ELR (cell line): ENCODE results near the gene SCYL1.

ENCODE experiments used
- DNase-seq: peaks from one replicate; pipeline ENCODE4 v3.0.0-alpha.2; 2015; ENCODE audit warnings: low read depth

Gene SCYL1

DNA sequence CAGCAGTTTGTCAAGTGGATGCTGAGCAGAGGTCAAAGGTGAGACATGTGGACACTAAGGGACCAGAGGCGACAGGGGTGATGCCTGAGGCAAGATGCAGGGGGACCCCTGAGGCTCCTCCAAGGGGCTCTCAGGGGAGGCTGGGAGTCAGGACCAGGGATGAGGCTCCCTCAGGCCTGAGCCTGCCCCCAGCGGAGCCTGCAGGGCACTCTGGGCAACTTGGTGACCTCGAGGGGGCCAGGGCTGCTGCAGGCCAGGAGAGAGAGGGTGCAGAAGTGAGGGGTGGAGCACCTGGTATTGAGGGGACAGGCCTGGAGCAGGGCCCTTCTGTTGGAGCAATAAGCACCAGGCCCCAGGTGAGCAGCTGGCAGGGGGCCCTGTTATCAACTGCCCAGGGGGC is 57.0 kb downstream of the SCYL1 start:
- no peak for DNase-seq

DNA sequence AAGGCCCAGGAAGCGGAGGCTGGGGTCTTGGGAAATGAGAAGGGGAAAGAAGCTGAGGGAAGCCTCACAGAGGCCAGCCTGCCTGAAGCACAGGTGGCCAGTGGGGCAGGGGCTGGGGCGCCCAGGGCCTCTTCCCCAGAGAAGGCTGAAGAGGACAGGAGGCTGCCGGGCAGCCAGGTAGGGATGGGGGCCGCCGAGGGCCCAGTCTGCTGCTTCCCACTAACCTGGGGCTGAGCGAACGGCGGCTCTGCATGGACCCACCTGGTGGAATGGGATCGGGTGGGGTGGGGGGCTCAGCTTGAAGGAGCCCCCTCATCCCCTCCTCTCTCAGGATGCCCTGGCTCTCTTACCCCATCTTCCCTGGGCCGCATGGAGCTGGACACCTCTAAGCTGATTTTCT is 58.7 kb downstream of the SCYL1 start:
- no peak for DNase-seq

DNA sequence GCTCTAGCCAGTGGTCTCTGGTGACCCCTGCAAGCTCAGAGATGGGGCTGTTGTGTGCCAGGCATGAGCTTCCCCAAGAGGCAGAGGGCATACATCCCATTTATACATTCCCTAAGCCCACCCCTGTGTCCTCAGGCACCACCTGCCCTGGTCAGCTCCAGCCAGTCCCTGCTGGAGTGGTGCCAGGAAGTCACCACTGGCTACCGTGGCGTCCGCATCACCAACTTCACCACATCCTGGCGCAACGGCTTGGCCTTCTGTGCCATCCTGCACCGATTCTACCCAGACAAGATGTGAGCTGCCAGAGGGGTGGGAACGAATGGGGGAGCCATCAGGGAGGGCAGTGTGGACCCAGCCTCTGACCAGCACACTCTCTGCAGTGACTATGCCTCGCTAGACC is 59.2 kb downstream of the SCYL1 start:
- DNase-seq: no peak

DNA sequence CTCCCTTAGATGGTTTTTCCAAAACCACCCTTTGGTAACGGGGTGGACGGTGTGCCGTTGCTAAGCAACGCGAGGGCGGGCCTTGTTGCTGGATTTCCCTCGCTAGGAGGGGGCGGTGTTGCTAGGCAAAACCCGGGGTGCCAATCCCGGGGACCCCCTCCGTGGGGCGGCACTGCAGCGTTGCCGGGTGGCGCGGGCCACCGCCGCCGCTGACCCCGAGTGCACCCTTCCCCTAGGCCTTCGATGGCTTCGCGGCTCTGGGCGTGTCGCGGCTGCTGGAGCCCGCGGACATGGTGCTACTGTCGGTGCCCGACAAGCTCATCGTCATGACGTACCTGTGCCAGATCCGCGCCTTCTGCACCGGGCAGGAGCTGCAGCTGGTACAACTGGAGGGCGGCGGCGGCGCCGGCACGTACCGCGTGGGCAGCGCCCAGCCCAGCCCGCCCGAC is 59.9 kb downstream of the SCYL1 start:
- no peak for DNase-seq

DNA sequence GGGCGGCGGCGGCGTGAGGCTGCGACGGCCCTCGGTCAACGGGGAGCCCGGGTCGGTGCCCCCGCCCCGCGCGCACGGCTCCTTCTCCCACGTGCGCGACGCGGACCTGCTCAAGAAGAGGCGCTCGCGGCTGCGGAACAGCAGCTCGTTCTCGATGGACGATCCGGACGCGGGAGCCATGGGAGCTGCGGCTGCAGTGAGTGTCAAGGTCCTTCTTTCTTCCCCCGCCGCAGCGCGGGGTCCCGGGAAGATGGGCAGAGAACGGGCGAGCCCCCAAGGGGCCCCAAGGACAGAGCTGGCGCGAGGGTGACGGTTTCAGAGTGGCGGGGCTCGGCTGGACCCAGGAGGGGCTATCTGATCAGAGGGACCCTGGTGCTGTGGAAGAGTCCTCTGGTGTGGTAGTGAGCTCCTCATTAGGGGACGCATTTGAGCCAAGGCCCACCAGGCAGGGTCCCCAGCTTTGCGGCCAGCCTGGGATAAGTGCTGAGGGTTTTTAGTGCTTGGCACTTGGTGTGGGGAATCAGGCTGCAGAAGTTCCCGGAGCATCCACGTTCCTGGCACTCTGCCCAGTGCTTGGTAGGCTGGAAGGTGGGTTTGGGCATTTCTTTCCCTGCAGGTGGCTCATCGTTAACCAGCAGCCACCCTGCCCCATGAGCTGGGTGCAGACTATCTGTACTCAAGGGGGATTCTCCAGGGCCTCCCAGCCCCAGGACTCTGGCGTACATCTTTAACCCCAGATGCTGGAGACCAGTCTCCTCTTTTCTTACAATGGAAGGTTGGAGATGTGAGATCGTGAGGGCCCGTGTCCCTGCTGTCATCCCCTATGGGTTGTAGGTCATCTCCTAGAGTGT is 60.7 kb downstream of the SCYL1 start:
- DNase-seq: no peak

DNA sequence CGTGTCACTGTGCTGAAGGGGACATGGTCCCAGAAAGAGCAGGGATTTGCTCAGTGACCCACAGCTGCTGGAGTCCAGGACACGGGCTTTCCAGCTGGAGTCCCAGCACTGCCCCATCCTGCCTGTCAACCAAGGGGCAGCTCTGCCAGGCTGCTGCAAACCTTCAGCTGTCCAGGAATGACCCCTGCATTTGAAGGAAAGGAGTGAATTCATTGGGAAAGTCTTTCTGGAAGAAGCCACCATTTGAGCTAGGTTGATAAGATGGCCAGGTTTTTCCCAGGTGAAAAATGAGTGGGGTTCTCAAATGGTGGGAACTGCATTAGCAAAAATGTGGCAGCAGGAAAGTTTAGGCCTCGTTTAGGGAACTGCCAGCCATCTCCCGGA is 61.4 kb downstream of the SCYL1 start:
- no peak for DNase-seq

DNA sequence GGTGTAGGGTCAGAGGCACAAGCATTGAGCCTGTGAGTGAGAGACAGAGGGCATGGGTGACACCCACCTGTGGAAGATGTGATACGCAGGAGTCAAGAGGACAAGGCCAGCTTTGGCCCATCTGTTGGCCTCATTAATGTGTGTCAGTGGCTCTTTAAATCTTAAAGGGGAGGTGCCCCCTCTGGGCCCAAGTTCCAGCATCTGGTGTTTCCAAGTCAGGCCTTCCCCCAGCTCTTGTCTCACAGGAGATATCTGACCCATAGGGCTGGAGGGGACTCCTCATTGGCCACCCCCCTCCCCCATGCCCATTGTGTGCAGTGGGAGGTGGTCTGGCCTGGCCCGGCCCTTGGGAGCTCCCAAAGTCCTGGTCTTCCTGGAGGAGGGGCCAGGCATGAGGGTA is 61.8 kb downstream of the SCYL1 start:
- no peak for DNase-seq
